Measurements from ENCODE around the gene CIRBP.
"Not testable (repeated sequence)": the region's sequence is repeated elsewhere in the genome, so short reads cannot be mapped to it uniquely, and the experiment has no call there.

The CIRBP gene

GRCh38 chr19:1295169-1296012 is 26.3 kb downstream of the CIRBP start:
- DNase-seq, result no peak

- no peak for DNase-seq
Measured at GRCh38 chr19:1296078-1296477, 26.9 kb downstream of the CIRBP start.

GRCh38 chr19:1296575-1297271 is 27.6 kb downstream of the CIRBP start:
- DNase-seq, result no peak

GRCh38 chr19:1298235-1298634 is 29.1 kb downstream of the CIRBP start:
- DNase-seq, result no peak

- no peak for DNase-seq
Measured at GRCh38 chr19:1299801-1300200, 30.7 kb downstream of the CIRBP start.

- DNase-seq, result no peak
Measured at GRCh38 chr19:1300744-1301490, 31.8 kb downstream of the CIRBP start.

- DNase-seq, result no peak
Measured at GRCh38 chr19:1302533-1303239, 33.6 kb downstream of the CIRBP start.

- DNase-seq, result no peak
Measured at GRCh38 chr19:1304197-1304924, 35.2 kb downstream of the CIRBP start.

- DNase-seq, result not testable (repeated sequence)
Measured at GRCh38 chr19:1305354-1305753, 36.2 kb downstream of the CIRBP start.

- no peak for DNase-seq
Measured at GRCh38 chr19:1307320-1307719, 38.2 kb downstream of the CIRBP start.

GRCh38 chr19:1307755-1308303 is 38.7 kb downstream of the CIRBP start:
- DNase-seq, result no peak

- no peak for DNase-seq
Measured at GRCh38 chr19:1308718-1309117, 39.6 kb downstream of the CIRBP start.

GRCh38 chr19:1309977-1310852 is 41.1 kb downstream of the CIRBP start:
- no peak for DNase-seq

- DNase-seq, result no peak
Measured at GRCh38 chr19:1310853-1311180, 41.7 kb downstream of the CIRBP start.

- no peak for DNase-seq
Measured at GRCh38 chr19:1311543-1312091, 42.5 kb downstream of the CIRBP start.

GRCh38 chr19:1312767-1313694 is 43.9 kb downstream of the CIRBP start:
- DNase-seq, result no peak

GRCh38 chr19:1313695-1314613 is 44.8 kb downstream of the CIRBP start:
- no peak for DNase-seq

GRCh38 chr19:1315470-1316166 is 46.5 kb downstream of the CIRBP start:
- no peak for DNase-seq
